Medulla oblongata (tissue), 1 donor: Measurements from ENCODE around the gene PPM1M.

Source experiments
- DNase-seq: peaks from one replicate; pipeline ENCODE4 v3.0.0-alpha.2; 2015; ENCODE audit errors: extremely low spot score

PPM1M gene

GRCh38 chr3:52295671-52296208 lies 50.2 kb downstream of the PPM1M start:
- no peak for DNase-seq

GRCh38 chr3:52297242-52298148 lies 51.9 kb downstream of the PPM1M start:
- DNase-seq: no peak

- peak; percentile 42 for DNase-seq
These were observed 52.9 kb downstream of the PPM1M start for GRCh38 chr3:52298149-52299098.

- no peak for DNase-seq
These were observed 53.8 kb downstream of the PPM1M start for GRCh38 chr3:52299247-52299878.
